Measurements from ENCODE around the gene SLC7A5.
"Not testable (repeated sequence)": the region's sequence is repeated elsewhere in the genome, so short reads cannot be mapped to it uniquely, and the experiment has no call there.

Gene SLC7A5

GRCh38 chr16:87858151-87858993 lies 10.9 kb downstream of the SLC7A5 start:
- peak overlapping the region; percentile 71 for H3K4me3 Mint-ChIP-seq
- peaks cover 98% of the 10 kb centered on the region for H3K36me3 Mint-ChIP-seq (ENCODE audit: low read depth)
- H3K27ac Mint-ChIP-seq = peak overlapping the region; percentile 96
- not testable (repeated sequence) for H3K9me3 Mint-ChIP-seq, H3K27me3 Mint-ChIP-seq, DNase-seq
- peaks cover 92% of the 10 kb centered on the region for H3K4me1 Mint-ChIP-seq (ENCODE audit: low read depth)

- H3K27ac Mint-ChIP-seq = peak overlapping the region; percentile 96
- peaks cover 87% of the 10 kb centered on the region for H3K4me1 Mint-ChIP-seq (ENCODE audit: low read depth)
- no peaks in the 10 kb centered on the region for H3K9me3 Mint-ChIP-seq
- H3K27me3 Mint-ChIP-seq = no peaks in the 10 kb centered on the region
- no peak for DNase-seq
- H3K4me3 Mint-ChIP-seq = peak overlapping the region; percentile 71
- H3K36me3 Mint-ChIP-seq (ENCODE audit: low read depth) = peaks cover 98% of the 10 kb centered on the region
Measured at GRCh38 chr16:87856791-87857228, 12.5 kb downstream of the SLC7A5 start.

GRCh38 chr16:87855852-87856715 lies 13.2 kb downstream of the SLC7A5 start:
- H3K4me1 Mint-ChIP-seq (ENCODE audit: low read depth) = peaks cover 82% of the 10 kb centered on the region
- peak overlapping the region; percentile 71 for H3K4me3 Mint-ChIP-seq
- no peaks in the 10 kb centered on the region for H3K9me3 Mint-ChIP-seq
- peaks cover 98% of the 10 kb centered on the region for H3K36me3 Mint-ChIP-seq (ENCODE audit: low read depth)
- no peak for DNase-seq
- H3K27me3 Mint-ChIP-seq = no peaks in the 10 kb centered on the region
- H3K27ac Mint-ChIP-seq = peak overlapping the region; percentile 96

- Mint-ChIP-seq H3K36me3 (ENCODE audit: low read depth) (peaks cover 98% of the 10 kb centered on the region), H3K27me3 (no peaks in the 10 kb centered on the region), H3K9me3 (no peaks in the 10 kb centered on the region), H3K27ac (peak overlapping the region; percentile 96), H3K4me1 (ENCODE audit: low read depth) (peaks cover 78% of the 10 kb centered on the region), H3K4me3 (peak overlapping the region; percentile 33)
- no peak for DNase-seq
Measured at GRCh38 chr16:87854907-87855683, 14.2 kb downstream of the SLC7A5 start.

GRCh38 chr16:87854053-87854906 lies 15.0 kb downstream of the SLC7A5 start:
- peaks cover 72% of the 10 kb centered on the region for H3K4me1 Mint-ChIP-seq (ENCODE audit: low read depth)
- H3K27ac Mint-ChIP-seq = peak overlapping the region; percentile 96
- no peaks in the 10 kb centered on the region for H3K27me3 Mint-ChIP-seq
- peaks cover 98% of the 10 kb centered on the region for H3K36me3 Mint-ChIP-seq (ENCODE audit: low read depth)
- no peak for DNase-seq
- H3K9me3 Mint-ChIP-seq = no peaks in the 10 kb centered on the region
- H3K4me3 Mint-ChIP-seq = peak overlapping the region; percentile 66

GRCh38 chr16:87853411-87854052 lies 15.8 kb downstream of the SLC7A5 start:
- Mint-ChIP-seq H3K4me3 (peak overlapping the region; percentile 58), H3K27me3 (no peaks in the 10 kb centered on the region), H3K9me3 (no peaks in the 10 kb centered on the region), H3K36me3 (ENCODE audit: low read depth) (peaks cover 98% of the 10 kb centered on the region), H3K27ac (peak overlapping the region; percentile 96), H3K4me1 (ENCODE audit: low read depth) (peaks cover 65% of the 10 kb centered on the region)
- peak; percentile 87 for DNase-seq

- peak overlapping the region; percentile 77 for H3K27ac Mint-ChIP-seq
Measured at GRCh38 chr16:87851601-87852000, 17.7 kb downstream of the SLC7A5 start.

GRCh38 chr16:87851141-87851587 lies 18.1 kb downstream of the SLC7A5 start:
- Mint-ChIP-seq H3K27me3 (no peaks in the 10 kb centered on the region), H3K9me3 (no peaks in the 10 kb centered on the region), H3K36me3 (ENCODE audit: low read depth) (peaks cover 98% of the 10 kb centered on the region), H3K4me3 (no peak overlapping the region), H3K4me1 (ENCODE audit: low read depth) (peaks cover 49% of the 10 kb centered on the region), H3K27ac (peak overlapping the region; percentile 67)
- DNase-seq = no peak

More at GRCh38 chr16:87851601-87852000, 17.7 kb downstream of the SLC7A5 start:
- DNase-seq = no peak
- Mint-ChIP-seq H3K27me3 (no peaks in the 10 kb centered on the region), H3K9me3 (no peaks in the 10 kb centered on the region), H3K4me3 (no peak overlapping the region), H3K4me1 (ENCODE audit: low read depth) (peaks cover 51% of the 10 kb centered on the region), H3K36me3 (ENCODE audit: low read depth) (peaks cover 98% of the 10 kb centered on the region)

- Mint-ChIP-seq H3K27me3 (no peaks in the 10 kb centered on the region), H3K4me3 (no peak overlapping the region), H3K27ac (peak overlapping the region; percentile 71), H3K9me3 (no peaks in the 10 kb centered on the region), H3K4me1 (ENCODE audit: low read depth) (peaks cover 40% of the 10 kb centered on the region), H3K36me3 (ENCODE audit: low read depth) (peaks cover 97% of the 10 kb centered on the region)
- peak; percentile 81 for DNase-seq
Measured at GRCh38 chr16:87850009-87851006, 19.0 kb downstream of the SLC7A5 start.

- Mint-ChIP-seq H3K27me3 (no peaks in the 10 kb centered on the region), H3K4me1 (ENCODE audit: low read depth) (peaks cover 38% of the 10 kb centered on the region), H3K9me3 (no peaks in the 10 kb centered on the region), H3K4me3 (no peak overlapping the region), H3K27ac (peak overlapping the region; percentile 71), H3K36me3 (ENCODE audit: low read depth) (peaks cover 97% of the 10 kb centered on the region)
- no peak for DNase-seq
Measured at GRCh38 chr16:87849419-87850008, 19.8 kb downstream of the SLC7A5 start.

GRCh38 chr16:87848676-87849345 lies 20.5 kb downstream of the SLC7A5 start:
- Mint-ChIP-seq H3K4me1 (ENCODE audit: low read depth) (peaks cover 36% of the 10 kb centered on the region), H3K27me3 (no peaks in the 10 kb centered on the region), H3K36me3 (ENCODE audit: low read depth) (peaks cover 99% of the 10 kb centered on the region), H3K4me3 (no peak overlapping the region), H3K9me3 (no peaks in the 10 kb centered on the region), H3K27ac (peak overlapping the region; percentile 71)
- DNase-seq = no peak
